ENCODE measurements around the gene IL17RE. TPM values are rescaled to one million over a fixed set of nuclear protein-coding genes. Genes with fewer than 3 reads are reported as not detected.
A peak's percentile ranks its signal among the peaks of the same experiment; 100 is the strongest.

IL17RE gene
- total and polyA plus RNA-seq, 2 of the 13 experiments (the other 11 are each of a cell fraction or from before 2014, with no cell fraction given), result 14.5 to 24.1 TPM

DNA sequence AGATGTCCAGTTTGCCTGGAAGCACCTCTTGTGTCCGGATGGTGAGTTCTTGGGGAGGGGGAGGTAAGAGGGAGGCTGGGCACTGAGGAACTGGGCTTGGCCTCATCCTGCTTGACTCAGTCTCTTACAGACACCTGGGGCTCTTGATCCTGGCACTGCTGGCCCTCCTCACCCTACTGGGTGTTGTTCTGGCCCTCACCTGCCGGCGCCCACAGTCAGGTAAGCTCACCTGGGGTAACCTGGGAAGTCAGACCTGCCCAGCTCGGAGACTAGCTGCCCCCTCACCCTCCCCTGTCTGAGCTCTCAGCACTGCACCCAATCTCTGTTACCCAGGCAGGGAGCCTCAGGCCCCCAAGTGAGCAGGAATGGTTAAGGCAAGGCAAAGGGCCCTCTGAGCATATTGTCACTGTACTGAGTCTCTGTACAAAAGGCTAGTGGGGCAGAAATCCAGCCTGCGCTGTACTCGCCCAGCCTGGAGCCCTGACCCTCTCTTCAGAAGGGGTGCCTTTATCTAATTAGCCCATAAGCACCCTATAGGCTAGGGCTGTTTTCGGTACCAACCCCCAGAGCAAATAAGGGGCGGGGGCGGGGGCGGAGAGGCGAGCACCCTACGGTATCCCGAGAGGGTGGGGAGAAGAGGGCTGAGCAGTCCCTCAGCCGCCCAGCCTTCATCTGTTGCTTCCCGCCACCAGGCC is 12.1 kb downstream of the IL17RE start (continued):
- no peak for TF ChIP-seq MTA3 (CRISPR knock-in tag; IDR thresholded peaks at IDR 0.05)
- no peak for TF ChIP-seq GABPA (IDR thresholded peaks at IDR 0.05; ENCODE audit: low read depth, low read length)
- no peak for TF ChIP-seq GABPA (CRISPR knock-in tag; IDR thresholded peaks at IDR 0.05; ENCODE audit: low read depth)
- no peak for TF ChIP-seq CBX2 (IDR thresholded peaks at IDR 0.05; ENCODE audit: low read depth, low read length)
- no peak for TF ChIP-seq CBX2 (CRISPR knock-in tag; IDR thresholded peaks at IDR 0.05; ENCODE audit: low read depth)
- no peak for TF ChIP-seq MZF1 (CRISPR knock-in tag; IDR thresholded peaks at IDR 0.05; ENCODE audit: borderline replicate concordance)
- TF ChIP-seq, protein P1, sequence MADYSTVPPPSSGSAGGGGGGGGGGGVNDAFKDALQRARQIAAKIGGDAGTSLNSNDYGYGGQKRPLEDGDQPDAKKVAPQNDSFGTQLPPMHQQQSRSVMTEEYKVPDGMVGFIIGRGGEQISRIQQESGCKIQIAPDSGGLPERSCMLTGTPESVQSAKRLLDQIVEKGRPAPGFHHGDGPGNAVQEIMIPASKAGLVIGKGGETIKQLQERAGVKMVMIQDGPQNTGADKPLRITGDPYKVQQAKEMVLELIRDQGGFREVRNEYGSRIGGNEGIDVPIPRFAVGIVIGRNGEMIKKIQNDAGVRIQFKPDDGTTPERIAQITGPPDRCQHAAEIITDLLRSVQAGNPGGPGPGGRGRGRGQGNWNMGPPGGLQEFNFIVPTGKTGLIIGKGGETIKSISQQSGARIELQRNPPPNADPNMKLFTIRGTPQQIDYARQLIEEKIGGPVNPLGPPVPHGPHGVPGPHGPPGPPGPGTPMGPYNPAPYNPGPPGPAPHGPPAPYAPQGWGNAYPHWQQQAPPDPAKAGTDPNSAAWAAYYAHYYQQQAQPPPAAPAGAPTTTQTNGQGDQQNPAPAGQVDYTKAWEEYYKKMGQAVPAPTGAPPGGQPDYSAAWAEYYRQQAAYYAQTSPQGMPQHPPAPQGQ (CRISPR knock-in tag; IDR thresholded peaks at IDR 0.05; ENCODE audit: borderline replicate concordance), result no peak
- TF ChIP-seq SAP130 (CRISPR knock-in tag; IDR thresholded peaks at IDR 0.05; ENCODE audit: low read depth), result no peak
- TF ChIP-seq HMG20A (CRISPR knock-in tag; IDR thresholded peaks at IDR 0.05; ENCODE audit: borderline replicate concordance), result no peak
- TF ChIP-seq, protein P2, sequence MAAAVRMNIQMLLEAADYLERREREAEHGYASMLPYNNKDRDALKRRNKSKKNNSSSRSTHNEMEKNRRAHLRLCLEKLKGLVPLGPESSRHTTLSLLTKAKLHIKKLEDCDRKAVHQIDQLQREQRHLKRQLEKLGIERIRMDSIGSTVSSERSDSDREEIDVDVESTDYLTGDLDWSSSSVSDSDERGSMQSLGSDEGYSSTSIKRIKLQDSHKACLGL (CRISPR knock-in tag; IDR thresholded peaks at IDR 0.05), result no peak
- TF ChIP-seq MAZ (IDR thresholded peaks at IDR 0.05; ENCODE audit: borderline replicate concordance, low read depth, low read length), result no peak
- no peak for TF ChIP-seq MAZ (CRISPR knock-in tag; IDR thresholded peaks at IDR 0.05; ENCODE audit: low read depth)
- no peak for TF ChIP-seq NR2C2 (CRISPR knock-in tag; IDR thresholded peaks at IDR 0.05; ENCODE audit: borderline replicate concordance)
- no peak for TF ChIP-seq PAF1 (CRISPR knock-in tag; IDR thresholded peaks at IDR 0.05)
- TF ChIP-seq SP5 (CRISPR knock-in tag; IDR thresholded peaks at IDR 0.05; ENCODE audit: borderline replicate concordance, low read depth), result peak; percentile 40; the same call in 1 of the 2 replicates
- no peak for TF ChIP-seq YEATS2 (CRISPR knock-in tag; IDR thresholded peaks at IDR 0.05; ENCODE audit: borderline replicate concordance)
- no peak for TF ChIP-seq SOX6 (IDR thresholded peaks at IDR 0.05)
- TF ChIP-seq SOX6 (CRISPR knock-in tag; IDR thresholded peaks at IDR 0.05), result no peak; the same call in 1 of the 2 replicates
- no peak for TF ChIP-seq ZNF317 (CRISPR knock-in tag; IDR thresholded peaks at IDR 0.05)
- TF ChIP-seq HBP1 (CRISPR knock-in tag; IDR thresholded peaks at IDR 0.05; ENCODE audit: low read depth), result peak; percentile 30; the same call in 1 of the 2 replicates
- TF ChIP-seq NCOR1 (IDR thresholded peaks at IDR 0.05; ENCODE audit: borderline replicate concordance, low read length), result no peak
- TF ChIP-seq HOXA7 (CRISPR knock-in tag; IDR thresholded peaks at IDR 0.05), result peak; percentile 48; the same call in 1 of the 2 replicates
- no peak for TF ChIP-seq LRRFIP1 (CRISPR knock-in tag; conservative IDR thresholded peaks at IDR 0.05)
- TF ChIP-seq ARID2 (CRISPR knock-in tag; IDR thresholded peaks at IDR 0.05; ENCODE audit: borderline replicate concordance), result peak; percentile 55; the same call in 1 of the 2 replicates
- TF ChIP-seq ZNF773 (CRISPR knock-in tag; IDR thresholded peaks at IDR 0.05; ENCODE audit: borderline replicate concordance), result no peak
- no peak for TF ChIP-seq FLYWCH1 (CRISPR knock-in tag; IDR thresholded peaks at IDR 0.05)

Data from HepG2 (cell line).